Measurements from ENCODE around the gene MAST1.
A peak's percentile ranks its signal among the peaks of the same experiment; 100 is the strongest.

The MAST1 gene

GRCh38 chr19:12801466-12802266 lies 36.6 kb upstream of the MAST1 start, which contains the start of the genes PRDX2 and THSD8 (continued):
- TF ChIP-seq ZNF112 (tag by site-specific recombination; IDR thresholded peaks at IDR 0.05): no peak
- TF ChIP-seq ZNF473 (tag by site-specific recombination; IDR thresholded peaks at IDR 0.05): no peak
- TF ChIP-seq ZEB2 (tag by site-specific recombination; IDR thresholded peaks at IDR 0.05): peak; percentile 70; the same call in 1 of the 2 replicates
- TF ChIP-seq ZNF521 (tag by site-specific recombination; IDR thresholded peaks at IDR 0.05): no peak
- no peak for TF ChIP-seq ZNF19 (tag by site-specific recombination; IDR thresholded peaks at IDR 0.05; ENCODE audit: low read depth)
- TF ChIP-seq ZNF423 (tag by site-specific recombination; IDR thresholded peaks at IDR 0.05): no peak
- TF ChIP-seq ZNF785 (tag by site-specific recombination; IDR thresholded peaks at IDR 0.05): 0 out of 2 replicates have a peak, but pooled peaks have one; percentile 18
- TF ChIP-seq ZNF488 (tag by site-specific recombination; IDR thresholded peaks at IDR 0.05): no peak
- no peak for TF ChIP-seq FEZF1 (tag by site-specific recombination; IDR thresholded peaks at IDR 0.05)
- TF ChIP-seq ZNF2 (tag by site-specific recombination; IDR thresholded peaks at IDR 0.05): peak; percentile 93
- no peak for TF ChIP-seq ZNF701 (tag by site-specific recombination; IDR thresholded peaks at IDR 0.05)
- TF ChIP-seq ZSCAN5A (tag by site-specific recombination; IDR thresholded peaks at IDR 0.05): peak; percentile 19; the same call in 1 of the 2 replicates
- TF ChIP-seq ZNF777 (tag by site-specific recombination; IDR thresholded peaks at IDR 0.05; ENCODE audit: borderline replicate concordance): peak; percentile 45; the same call in 1 of the 2 replicates
- TF ChIP-seq KLF8 (tag by site-specific recombination; IDR thresholded peaks at IDR 0.05): peak; percentile 47; the same call in 1 of the 2 replicates
- no peak for TF ChIP-seq ZNF560 (tag by site-specific recombination; IDR thresholded peaks at IDR 0.05; ENCODE audit: borderline replicate concordance)
- no peak for TF ChIP-seq ZNF585B (tag by site-specific recombination; IDR thresholded peaks at IDR 0.05)
- TF ChIP-seq ZNF776 (tag by site-specific recombination; IDR thresholded peaks at IDR 0.05; ENCODE audit: borderline replicate concordance): no peak
- peak; percentile 95 for TF ChIP-seq ZSCAN30 (tag by site-specific recombination; IDR thresholded peaks at IDR 0.05)
- TF ChIP-seq ZNF48 (tag by site-specific recombination; IDR thresholded peaks at IDR 0.05): no peak
- TF ChIP-seq ZFP3 (tag by site-specific recombination; IDR thresholded peaks at IDR 0.05; ENCODE audit: low read depth): no peak
- TF ChIP-seq, protein P1, sequence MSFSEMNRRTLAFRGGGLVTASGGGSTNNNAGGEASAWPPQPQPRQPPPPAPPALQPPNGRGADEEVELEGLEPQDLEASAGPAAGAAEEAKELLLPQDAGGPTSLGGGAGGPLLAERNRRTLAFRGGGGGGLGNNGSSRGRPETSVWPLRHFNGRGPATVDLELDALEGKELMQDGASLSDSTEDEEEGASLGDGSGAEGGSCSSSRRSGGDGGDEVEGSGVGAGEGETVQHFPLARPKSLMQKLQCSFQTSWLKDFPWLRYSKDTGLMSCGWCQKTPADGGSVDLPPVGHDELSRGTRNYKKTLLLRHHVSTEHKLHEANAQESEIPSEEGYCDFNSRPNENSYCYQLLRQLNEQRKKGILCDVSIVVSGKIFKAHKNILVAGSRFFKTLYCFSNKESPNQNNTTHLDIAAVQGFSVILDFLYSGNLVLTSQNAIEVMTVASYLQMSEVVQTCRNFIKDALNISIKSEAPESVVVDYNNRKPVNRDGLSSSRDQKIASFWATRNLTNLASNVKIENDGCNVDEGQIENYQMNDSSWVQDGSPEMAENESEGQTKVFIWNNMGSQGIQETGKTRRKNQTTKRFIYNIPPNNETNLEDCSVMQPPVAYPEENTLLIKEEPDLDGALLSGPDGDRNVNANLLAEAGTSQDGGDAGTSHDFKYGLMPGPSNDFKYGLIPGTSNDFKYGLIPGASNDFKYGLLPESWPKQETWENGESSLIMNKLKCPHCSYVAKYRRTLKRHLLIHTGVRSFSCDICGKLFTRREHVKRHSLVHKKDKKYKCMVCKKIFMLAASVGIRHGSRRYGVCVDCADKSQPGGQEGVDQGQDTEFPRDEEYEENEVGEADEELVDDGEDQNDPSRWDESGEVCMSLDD (tag by site-specific recombination; IDR thresholded peaks at IDR 0.05): no peak
- 0 out of 2 replicates have a peak, but pooled peaks have one; percentile 20 for TF ChIP-seq TCF7L2 (IDR thresholded peaks at IDR 0.05; ENCODE audit: borderline replicate concordance, low read depth, low read length)
- 0 out of 2 replicates have a peak, but pooled peaks have one; percentile 60 for TF ChIP-seq GLI4 (tag by site-specific recombination; IDR thresholded peaks at IDR 0.05)
- TF ChIP-seq ZNF302 (tag by site-specific recombination; IDR thresholded peaks at IDR 0.05; ENCODE audit: low read depth): no peak
- peak; percentile 46; the same call in 1 of the 2 replicates for TF ChIP-seq ZNF600 (tag by site-specific recombination; IDR thresholded peaks at IDR 0.05)
- TF ChIP-seq ZNF529 (tag by site-specific recombination; IDR thresholded peaks at IDR 0.05; ENCODE audit: insufficient replicate concordance): no peak
- TF ChIP-seq ZNF274 (IDR thresholded peaks at IDR 0.05; ENCODE audit: low read length): no peak
- TF ChIP-seq ZNF274 (tag by site-specific recombination; IDR thresholded peaks at IDR 0.05; ENCODE audit: borderline replicate concordance): no peak
- TF ChIP-seq ZNF76 (tag by site-specific recombination; IDR thresholded peaks at IDR 0.05; ENCODE audit: borderline replicate concordance, low read depth): peak; percentile 52; the same call in 1 of the 2 replicates
- no peak for TF ChIP-seq ZNF280C (tag by site-specific recombination; IDR thresholded peaks at IDR 0.05)
- TF ChIP-seq ZNF223 (tag by site-specific recombination; IDR thresholded peaks at IDR 0.05): no peak
- TF ChIP-seq ZNF530 (tag by site-specific recombination; IDR thresholded peaks at IDR 0.05; ENCODE audit: low read depth): no peak
- peak; percentile 58 for TF ChIP-seq KLF9 (tag by site-specific recombination; IDR thresholded peaks at IDR 0.05; ENCODE audit: low read depth)
- TF ChIP-seq ZNF138 (tag by site-specific recombination; IDR thresholded peaks at IDR 0.05; ENCODE audit: borderline replicate concordance): no peak
